ENCODE measurements around the gene N4BP3. TPM values are rescaled to one million over a fixed set of nuclear protein-coding genes. Genes with fewer than 3 reads are reported as not detected.

N4BP3 gene
- total RNA-seq, 2 donors from 2014 or later = 2.2 to 3.3 TPM

GRCh38 chr5:178155065-178155464 lies 41.7 kb downstream of the N4BP3 start:
- DNase-seq = no peak
- H3K36me3 ChIP-seq = no peaks in the 10 kb centered on the region
- no peak overlapping the region for H3K4me3 ChIP-seq
- intact Hi-C loops (cut with DNase I) = no loop called here
- H3K27ac ChIP-seq = no peak overlapping the region
- TF ChIP-seq CTCF (IDR thresholded peaks at IDR 0.05) = no peak
- no peaks in the 10 kb centered on the region for H3K9me3 ChIP-seq
- peaks cover 5% of the 10 kb centered on the region for H3K4me1 ChIP-seq
- no peak overlapping the region for H3K9ac ChIP-seq (ENCODE audit: low read depth in 2 of 2, low read length in 2 of 2)
- H3K27me3 ChIP-seq = no peaks in the 10 kb centered on the region

- H3K9me3 ChIP-seq = no peaks in the 10 kb centered on the region
- no peak for TF ChIP-seq CTCF (IDR thresholded peaks at IDR 0.05)
- no peaks in the 10 kb centered on the region for H3K4me1 ChIP-seq
- H3K27ac ChIP-seq = no peak overlapping the region
- DNase-seq = no peak
- no peak overlapping the region for H3K9ac ChIP-seq (ENCODE audit: low read depth in 2 of 2, low read length in 2 of 2)
- H3K27me3 ChIP-seq = no peaks in the 10 kb centered on the region
- no peak overlapping the region for H3K4me3 ChIP-seq
- intact Hi-C loops (cut with DNase I) = no loop called here
- no peaks in the 10 kb centered on the region for H3K36me3 ChIP-seq
Measured at GRCh38 chr5:178160176-178160575, 46.8 kb downstream of the N4BP3 start.

GRCh38 chr5:178162481-178162880 lies 49.1 kb downstream of the N4BP3 start:
- no peak for TF ChIP-seq CTCF (IDR thresholded peaks at IDR 0.05)
- Histone ChIP-seq H3K27me3 (no peaks in the 10 kb centered on the region), H3K36me3 (no peaks in the 10 kb centered on the region), H3K4me1 (no peaks in the 10 kb centered on the region), H3K9ac (ENCODE audit: low read depth in 2 of 2, low read length in 2 of 2) (no peak overlapping the region), H3K9me3 (no peaks in the 10 kb centered on the region), H3K27ac (no peak overlapping the region), H3K4me3 (no peak overlapping the region)
- intact Hi-C loops (cut with DNase I) = loop anchor here (2.0 kb wide), 1 partner anchor 88 kb away; no protein-coding TSS in a partner anchor
- no peak for DNase-seq

GRCh38 chr5:178163772-178164735 lies 50.7 kb downstream of the N4BP3 start:
- DNase-seq = peak; percentile 91
- peak; percentile 99 for TF ChIP-seq CTCF (IDR thresholded peaks at IDR 0.05)
- Histone ChIP-seq H3K4me3 (no peak overlapping the region), H3K9me3 (no peaks in the 10 kb centered on the region), H3K27ac (no peak overlapping the region), H3K36me3 (no peaks in the 10 kb centered on the region), H3K27me3 (no peaks in the 10 kb centered on the region), H3K9ac (ENCODE audit: low read depth in 2 of 2, low read length in 2 of 2) (peak overlapping the region in 1 of 2 donors; percentile 24), H3K4me1 (no peaks in the 10 kb centered on the region)
- intact Hi-C loops (cut with DNase I) = loop anchor here (2.0 kb wide), 1 partner anchor 89 kb away; no protein-coding TSS in a partner anchor

- no peak for DNase-seq
- H3K4me3 ChIP-seq = no peak overlapping the region
Measured at GRCh38 chr5:178165581-178165980, 52.2 kb downstream of the N4BP3 start.

More at GRCh38 chr5:178165581-178165980, 52.2 kb downstream of the N4BP3 start:
- Histone ChIP-seq H3K27me3 (no peaks in the 10 kb centered on the region), H3K4me1 (no peaks in the 10 kb centered on the region), H3K9ac (ENCODE audit: low read depth in 2 of 2, low read length in 2 of 2) (no peak overlapping the region), H3K9me3 (no peaks in the 10 kb centered on the region), H3K27ac (no peak overlapping the region), H3K36me3 (no peaks in the 10 kb centered on the region)
- intact Hi-C loops (cut with DNase I) = no loop called here
- TF ChIP-seq CTCF (IDR thresholded peaks at IDR 0.05) = no peak
